ENCODE results near the gene SLC5A11.
"Not testable (repeated sequence)": the region's sequence is repeated elsewhere in the genome, so short reads cannot be mapped to it uniquely, and the experiment has no call there.

SLC5A11 gene

DNA sequence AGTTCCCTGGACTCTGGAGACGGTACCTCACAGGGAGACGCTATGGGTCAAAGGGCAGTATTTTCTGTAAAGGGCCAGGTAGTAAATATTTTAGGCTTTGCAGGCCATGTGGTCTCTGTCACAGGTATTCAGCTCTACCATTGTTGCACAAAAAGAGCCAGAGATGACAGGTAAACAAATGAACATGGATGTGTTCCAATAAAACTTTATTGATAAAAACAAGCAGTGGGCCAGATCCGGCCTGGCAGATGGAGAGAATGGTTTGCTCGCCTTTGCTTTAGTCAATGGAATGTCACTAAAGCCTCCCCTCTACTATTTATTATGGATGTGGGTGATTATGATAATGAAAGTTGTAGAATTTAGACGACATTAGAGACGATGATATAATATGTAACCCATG is 8.9 kb upstream of the SLC5A11 start:
- DNase-seq (ENCODE audit: low spot score): no peak

GRCh38 chr16:24837969-24838368 is 7.8 kb upstream of the SLC5A11 start:
- DNase-seq (ENCODE audit: low spot score): no peak

DNA sequence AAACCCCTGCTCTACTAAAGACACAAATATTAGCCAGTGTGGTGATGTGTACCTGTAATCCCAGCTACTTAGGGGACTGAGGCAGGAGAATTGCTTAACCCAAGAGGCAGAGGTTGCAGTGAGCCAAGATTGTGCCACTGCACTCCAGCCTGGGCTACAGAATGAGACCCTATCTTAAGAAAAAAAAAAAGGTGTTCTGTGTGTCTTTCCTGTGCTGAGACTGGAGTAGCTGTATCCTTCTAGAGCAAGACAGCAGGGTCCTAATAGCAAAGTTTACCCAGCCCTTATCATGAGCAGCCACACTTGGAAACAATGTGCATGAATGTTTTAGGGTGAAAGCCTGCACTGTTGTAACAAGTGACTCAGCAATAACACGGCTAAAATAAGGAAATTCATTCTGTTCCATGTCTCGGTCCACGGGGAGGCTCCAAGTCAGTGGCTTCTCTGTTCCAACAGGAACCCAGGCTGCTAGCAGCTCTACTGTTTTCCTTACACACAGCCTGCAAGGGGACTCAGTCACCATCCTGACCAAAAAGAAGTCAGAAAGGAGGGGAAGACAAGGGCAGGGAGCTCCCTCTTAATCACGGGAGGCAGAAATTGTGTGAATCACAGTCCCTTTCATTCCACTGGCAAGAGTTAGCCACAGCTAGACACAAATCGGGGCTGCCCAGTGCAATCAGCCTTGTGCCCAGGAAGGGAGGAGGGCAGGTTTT is 7.1 kb upstream of the SLC5A11 start:
- peak; percentile 79 for DNase-seq (ENCODE audit: low spot score)

DNA sequence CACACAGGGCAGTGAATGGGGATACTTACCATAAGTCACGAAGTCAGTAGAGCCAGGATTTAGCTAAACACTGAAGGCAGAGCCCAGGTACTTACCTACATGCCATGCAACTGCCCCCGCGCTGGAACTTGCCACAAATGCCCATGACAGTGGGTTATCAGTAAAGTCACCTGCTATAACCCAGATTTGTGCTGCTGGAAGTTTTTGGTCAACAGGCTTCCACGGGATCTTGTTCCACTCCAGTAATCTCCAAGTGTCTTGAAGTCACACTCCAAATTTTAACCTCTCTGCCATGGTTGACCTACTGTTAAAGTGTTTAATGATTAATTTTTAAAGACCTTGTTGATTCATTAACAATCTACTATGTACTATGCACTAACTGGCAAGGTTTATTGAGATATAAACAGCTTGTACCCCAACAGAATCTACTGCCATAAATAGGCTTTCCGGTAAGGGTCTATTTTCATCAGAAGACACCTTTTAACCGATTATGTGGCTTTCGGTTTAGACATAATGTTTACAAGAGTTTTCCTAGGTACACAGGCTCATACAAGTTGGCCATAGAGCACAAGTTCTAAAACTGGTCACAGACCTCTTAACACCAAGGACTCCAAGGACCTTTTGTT is 6.3 kb upstream of the SLC5A11 start:
- peak; percentile 60 for DNase-seq (ENCODE audit: low spot score)

DNA sequence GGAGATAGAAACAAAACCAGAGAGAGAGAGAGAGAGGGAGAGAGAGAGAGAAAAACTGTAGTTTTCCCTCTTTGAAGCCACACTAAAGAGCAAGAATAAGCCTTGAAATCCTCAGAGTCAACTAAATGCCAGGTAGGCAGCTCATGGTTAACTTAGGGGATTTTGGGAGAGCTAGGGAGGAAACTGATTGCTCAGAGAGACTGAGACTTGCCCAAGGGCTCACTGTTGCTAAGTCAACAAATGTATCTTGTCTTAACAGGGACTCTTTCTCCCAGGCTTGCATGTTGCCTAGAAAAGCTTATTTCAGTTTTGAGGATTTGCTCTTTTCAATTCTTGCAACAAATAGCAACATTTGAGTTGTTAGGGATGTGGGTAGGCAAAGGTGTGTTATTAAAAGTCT is 4.5 kb upstream of the SLC5A11 start:
- DNase-seq (ENCODE audit: low spot score): peak; percentile 18

DNA sequence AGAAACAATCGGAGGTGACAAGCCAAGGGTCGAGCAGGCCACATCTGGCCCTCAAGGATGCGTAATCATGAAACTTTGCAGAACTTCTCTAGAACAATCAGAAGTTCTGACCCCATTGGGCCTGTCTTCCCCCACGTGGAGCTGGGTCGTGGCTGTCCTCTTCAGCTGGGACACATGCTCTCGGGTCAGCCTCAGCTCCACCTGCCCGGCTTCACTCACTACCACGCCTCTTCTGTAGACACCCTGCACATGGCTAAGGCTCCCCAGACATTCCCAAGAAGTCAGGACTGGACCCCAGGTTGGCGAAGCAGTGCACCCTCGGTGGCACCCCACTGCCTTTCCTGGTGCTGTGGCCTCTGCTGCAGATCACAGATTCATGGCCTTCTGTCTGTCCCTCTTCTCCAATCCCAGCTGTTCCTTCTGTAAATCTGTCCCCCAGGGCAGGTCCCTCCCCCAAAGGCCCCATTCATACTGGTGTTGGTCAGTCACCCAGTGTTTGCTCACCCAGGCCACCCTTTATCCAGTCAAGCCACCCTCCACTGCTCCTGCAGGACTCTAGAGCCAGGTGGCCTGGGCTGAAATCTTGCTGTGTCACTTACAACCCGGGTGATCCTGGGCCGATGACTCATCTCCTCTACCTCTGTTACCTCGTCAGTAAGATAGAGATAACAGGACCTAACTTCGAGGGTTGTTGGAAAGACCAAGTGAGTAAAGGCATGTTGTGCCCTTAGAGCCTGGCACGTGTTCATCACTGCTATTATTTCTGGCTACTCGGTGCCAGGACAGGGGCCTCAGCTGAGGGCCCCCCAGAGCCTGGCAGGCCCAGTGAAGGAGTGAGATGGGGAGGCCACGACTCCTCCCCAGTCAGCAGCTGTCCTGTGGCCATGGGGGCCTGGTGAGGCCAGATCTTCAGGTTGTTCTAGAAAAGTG is 1.4 kb upstream of the SLC5A11 start:
- peak; percentile 77 for DNase-seq (ENCODE audit: low spot score)

DNA sequence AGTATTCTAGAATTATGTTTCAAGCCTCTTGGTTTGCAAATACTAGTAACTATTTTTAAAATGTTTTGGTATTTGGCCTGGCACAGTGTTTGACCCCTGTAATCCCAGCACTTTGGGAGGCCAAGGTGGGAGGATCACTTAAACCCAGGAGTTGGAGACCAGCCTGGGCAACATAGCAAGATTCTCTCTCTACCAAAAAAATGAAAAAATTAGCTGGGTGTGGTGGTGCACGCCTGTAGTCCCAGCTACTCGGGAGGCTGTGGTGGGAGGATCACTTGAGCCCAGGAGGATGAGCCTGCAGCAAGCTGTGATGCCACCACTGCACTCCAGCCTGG is 765 bp upstream of the SLC5A11 start:
- DNase-seq (ENCODE audit: low spot score): not testable (repeated sequence)

DNA sequence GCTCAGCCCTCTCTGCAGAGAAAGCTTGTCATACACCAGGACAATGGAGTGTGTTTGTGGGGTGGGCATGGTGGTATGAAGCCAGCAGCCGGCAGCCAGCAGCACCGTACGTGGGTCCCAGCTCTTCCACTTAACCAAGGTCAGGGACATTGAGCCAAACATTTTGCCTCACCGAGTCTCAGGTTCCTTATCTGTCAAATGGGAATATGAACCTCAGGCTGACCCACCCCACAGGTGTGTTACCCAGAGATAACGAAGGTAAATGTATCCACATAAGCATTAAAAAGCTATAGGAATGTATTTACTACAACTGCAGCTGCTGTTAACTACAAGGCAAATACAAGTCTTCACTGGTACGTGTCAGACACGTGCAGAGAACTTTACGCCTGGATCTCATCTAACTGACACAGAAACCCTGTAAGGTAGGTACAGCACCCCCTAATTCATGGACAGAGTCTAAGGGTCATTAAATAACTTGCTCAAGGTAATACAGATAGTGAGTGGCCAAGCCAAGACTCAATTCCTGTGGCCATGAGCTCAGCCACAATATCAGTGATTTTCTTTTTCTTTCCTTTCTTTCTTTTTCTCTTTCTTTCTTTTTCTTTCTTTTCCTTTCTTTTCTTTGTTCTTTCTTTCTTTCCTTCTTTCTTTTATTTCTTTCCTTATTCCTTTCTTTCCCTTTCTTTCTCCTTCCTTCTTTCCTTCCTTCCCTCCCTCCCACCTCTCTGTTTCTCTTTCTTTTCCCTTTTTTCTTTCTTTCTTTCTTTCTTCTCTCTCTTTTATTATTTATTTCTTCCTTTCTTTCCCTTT is 990 bp downstream of the SLC5A11 start:
- DNase-seq (ENCODE audit: low spot score): no peak

GRCh38 chr16:24847358-24847664 is 1.5 kb downstream of the SLC5A11 start:
- no peak for DNase-seq (ENCODE audit: low spot score)

DNA sequence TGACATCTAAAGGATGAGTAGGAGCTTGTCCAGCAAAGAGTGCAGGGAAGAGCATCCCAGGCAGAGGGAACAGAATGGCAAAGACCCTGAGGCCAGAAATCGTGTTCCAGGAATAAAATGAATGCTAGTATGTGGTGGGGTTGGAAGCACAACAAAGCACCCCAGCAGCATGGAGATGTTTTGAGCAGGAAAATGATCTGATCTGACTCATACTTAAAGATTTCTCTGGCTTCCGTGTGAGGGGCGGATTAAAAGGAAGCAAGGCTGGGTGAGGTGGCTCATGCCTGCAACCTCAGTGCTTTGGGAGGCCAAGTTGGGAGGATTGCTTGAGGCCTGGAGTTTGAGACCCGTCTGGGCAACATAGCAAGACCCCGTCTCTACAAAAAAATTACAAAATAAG is 2.3 kb downstream of the SLC5A11 start:
- peak; percentile 70 for DNase-seq (ENCODE audit: low spot score)

GRCh38 chr16:24849641-24850040 is 3.9 kb downstream of the SLC5A11 start:
- no peak for DNase-seq (ENCODE audit: low spot score)

DNA sequence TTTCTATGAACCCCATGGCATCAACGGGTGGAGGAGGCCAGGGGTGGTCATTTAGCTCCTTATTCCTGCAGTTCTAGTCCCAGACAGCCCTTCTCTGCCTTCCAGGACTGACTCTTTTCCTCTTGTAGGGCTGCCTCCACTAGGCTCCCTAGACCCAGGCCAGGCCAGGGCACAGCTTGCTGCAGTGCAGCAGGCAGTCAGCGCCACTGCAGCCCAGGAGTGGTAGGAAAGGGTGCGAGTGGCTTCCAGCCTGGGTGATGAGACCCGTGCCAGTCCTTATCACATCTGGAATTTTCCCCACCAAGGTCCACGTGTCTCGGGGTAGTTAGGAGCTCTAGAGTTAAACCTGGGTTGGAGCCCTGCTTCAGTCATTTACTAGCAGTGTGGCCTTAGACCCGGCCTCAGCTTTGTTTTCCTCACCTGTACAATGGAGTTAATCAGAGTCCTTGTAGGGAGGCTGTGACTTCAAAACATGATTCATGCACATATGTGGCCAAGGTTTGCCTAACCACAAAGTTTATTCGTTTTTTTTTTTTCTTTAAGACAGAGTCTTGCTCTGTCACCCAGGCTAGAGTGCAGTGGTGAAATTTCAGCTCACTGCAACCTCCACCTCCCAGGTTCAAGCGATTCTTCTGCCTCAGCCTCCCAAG is 4.7 kb downstream of the SLC5A11 start:
- DNase-seq (ENCODE audit: low spot score): peak; percentile 79

- DNase-seq (ENCODE audit: low spot score): peak; percentile 64
Measured at GRCh38 chr16:24851700-24852099, 5.9 kb downstream of the SLC5A11 start.

DNA sequence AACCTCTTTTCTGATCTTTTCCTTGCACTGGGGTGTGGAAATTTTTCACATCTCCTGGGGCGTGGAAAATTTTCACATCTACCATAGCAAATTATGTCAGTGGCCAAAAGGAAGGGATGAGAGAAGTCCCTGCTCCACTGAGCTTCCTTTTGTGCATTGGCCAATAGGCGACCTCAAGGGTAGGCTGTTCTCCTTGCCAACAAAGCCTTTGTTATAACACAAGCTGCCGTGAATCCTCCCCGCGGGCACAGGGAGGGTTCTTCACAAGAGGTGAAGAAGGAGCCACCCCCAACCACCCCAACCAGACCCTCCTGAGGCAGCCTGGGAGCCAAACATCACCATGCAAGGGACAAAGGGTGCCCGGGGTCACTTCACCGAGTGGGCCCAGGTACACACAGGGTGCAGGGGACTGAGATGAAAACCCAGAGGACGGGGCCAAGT is 6.5 kb downstream of the SLC5A11 start:
- no peak for DNase-seq (ENCODE audit: low spot score)

GRCh38 chr16:24853169-24853824 is 7.5 kb downstream of the SLC5A11 start:
- DNase-seq (ENCODE audit: low spot score): no peak

GRCh38 chr16:24853830-24854229 is 8.1 kb downstream of the SLC5A11 start:
- peak; percentile 21 for DNase-seq (ENCODE audit: low spot score)

DNA sequence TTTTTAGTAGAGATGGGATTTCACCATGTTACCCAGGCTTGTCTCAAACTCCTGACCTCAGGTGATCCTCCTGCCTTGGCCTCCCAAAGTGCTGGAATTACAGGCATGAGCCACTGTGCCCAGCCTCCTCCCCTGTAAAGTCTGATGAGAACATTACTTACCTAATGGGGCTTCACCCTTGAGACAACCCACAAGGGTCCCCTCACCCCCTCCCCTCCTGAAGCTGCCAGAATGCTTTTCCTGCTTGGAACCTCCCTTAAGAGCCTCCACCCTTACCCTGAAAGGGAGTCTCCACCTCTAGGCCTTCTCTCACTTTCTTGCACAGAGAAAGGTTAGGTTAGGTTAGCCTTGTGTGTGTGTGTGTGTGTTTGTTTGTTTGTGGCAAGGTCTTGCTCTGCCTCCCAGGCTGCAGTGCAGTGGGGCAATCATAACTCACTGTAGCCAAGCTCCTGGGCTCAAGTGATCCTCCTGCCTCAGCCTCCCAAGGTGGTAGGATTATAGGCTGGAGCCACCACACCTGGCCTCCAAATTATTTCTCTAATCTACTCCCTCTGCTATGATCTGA is 8.9 kb downstream of the SLC5A11 start:
- DNase-seq (ENCODE audit: low spot score): no peak

DNA sequence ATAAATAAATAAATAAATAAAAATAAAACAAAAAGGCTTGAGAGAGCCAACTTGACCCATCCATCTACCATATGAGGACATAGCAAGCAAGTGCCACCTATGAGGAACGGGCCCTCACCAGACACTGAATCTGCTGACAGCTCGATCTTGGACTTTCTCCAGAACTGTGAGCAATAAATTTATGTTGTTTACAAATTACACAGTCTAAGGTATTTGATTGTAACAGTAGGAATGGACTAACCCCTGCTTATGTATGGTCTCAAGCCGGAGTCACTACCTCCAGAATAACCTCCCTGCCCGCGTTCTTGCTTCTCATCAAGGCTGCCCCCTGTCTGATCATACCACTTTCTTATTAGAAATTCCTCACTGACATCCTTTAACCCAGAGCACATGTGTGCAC is 9.9 kb downstream of the SLC5A11 start:
- no peak for DNase-seq (ENCODE audit: low spot score)

DNA sequence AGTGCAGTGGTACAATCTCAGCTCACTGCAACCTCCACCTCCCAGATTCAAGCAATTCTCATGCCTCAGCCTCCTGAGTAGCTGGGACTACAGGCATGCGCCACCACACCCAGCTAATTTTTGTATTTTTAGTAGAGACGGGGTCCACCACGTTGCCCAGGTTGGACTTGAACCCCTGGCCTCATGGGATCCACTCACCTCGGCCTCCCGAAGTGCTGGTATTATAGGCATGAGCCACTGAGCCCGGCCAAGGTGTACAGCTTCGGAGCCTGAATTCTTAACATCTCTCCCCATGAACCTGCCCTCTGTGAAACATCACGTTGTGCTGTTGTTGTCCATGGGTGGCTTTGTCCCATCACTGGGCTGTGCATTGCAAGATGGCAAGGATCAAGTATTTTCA is 11.1 kb downstream of the SLC5A11 start:
- DNase-seq (ENCODE audit: low spot score): not testable (repeated sequence)

DNA sequence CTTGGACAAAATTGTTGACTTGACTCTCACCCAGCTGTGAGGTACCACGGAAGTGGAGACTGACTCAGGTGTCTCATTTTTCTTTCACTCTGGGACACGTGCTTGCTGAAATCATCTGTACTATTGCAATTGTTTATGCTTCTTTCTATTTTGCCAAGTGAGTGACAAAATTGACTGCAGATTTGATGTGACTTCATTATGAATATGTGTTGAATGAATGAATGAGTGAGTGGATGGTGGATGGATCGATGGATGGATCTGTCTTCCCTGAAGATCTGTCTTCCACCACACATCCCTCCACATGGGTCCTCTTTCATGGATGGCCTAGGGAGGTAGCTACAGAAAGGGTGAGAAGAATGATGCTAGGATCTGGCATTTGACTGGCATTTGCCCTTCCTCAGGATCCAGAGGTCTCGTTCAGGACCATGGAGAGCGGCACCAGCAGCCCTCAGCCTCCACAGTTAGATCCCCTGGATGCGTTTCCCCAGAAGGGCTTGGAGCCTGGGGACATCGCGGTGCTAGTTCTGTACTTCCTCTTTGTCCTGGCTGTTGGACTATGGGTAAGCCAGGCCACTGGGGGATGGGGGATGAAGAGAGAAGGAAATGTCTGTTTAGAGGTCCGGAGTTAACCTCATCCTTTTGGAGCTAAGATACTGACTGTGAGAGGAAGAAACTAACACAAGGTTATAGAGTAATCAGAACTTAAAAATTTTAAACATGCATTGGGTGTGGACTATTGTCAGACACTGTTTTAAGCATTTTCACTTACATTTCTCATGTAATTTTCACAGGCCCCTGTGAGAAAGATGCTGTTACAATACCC is 12.7 kb downstream of the SLC5A11 start:
- peak; percentile 51 for DNase-seq (ENCODE audit: low spot score)
